Neural cell (in vitro differentiated cells): ENCODE measurements around the gene ELK4. TPM values are rescaled to one million over a fixed set of nuclear protein-coding genes. Genes with fewer than 3 reads are reported as not detected.

Experiments used
- H2AFZ ChIP-seq: fragments of 200-600, 300-800 bp; sonication (generic), shearing (Covaris generic); 2 replicates; pipeline ENCODE4 v1.6.0; 2014; ENCODE audit warnings: low read depth, mild to moderate bottlenecking, antibody characterized with exemption, low read length, moderate library complexity
- H3F3A ChIP-seq: fragments of 200-600 bp; shearing (Covaris generic); 2 replicates; pipeline ENCODE4 v1.6.1; 2016; ENCODE audit warnings: mild to moderate bottlenecking, moderate library complexity, mixed read lengths, antibody characterized with exemption, low read length; ENCODE audit not compliant: insufficient read depth, poor library complexity, severe bottlenecking
- H3K27ac ChIP-seq: fragments of 200-600, 300-800 bp; sonication (generic), shearing (Covaris generic); 2 replicates; pipeline ENCODE4 v1.5.1; 2014; ENCODE audit warnings: mild to moderate bottlenecking, low read length, moderate library complexity
- H3K27me3 ChIP-seq: fragments of 300-800, 200-600 bp; sonication (generic), shearing (Covaris generic); 2 replicates; pipeline ENCODE4 v1.6.0; 2014; ENCODE audit warnings: mild to moderate bottlenecking, low read depth, low read length, moderate library complexity; ENCODE audit not compliant: insufficient read depth
- H3K36me3 ChIP-seq: fragments of 300-800, 200-600 bp; sonication (generic), shearing (Covaris generic); 2 replicates; pipeline ENCODE4 v1.5.1; 2014; ENCODE audit warnings: mild to moderate bottlenecking, antibody characterized with exemption, low read length, moderate library complexity; ENCODE audit not compliant: insufficient read depth
- H3K4me2 ChIP-seq: fragments of 300-800, 200-600 bp; sonication (generic), shearing (Covaris generic); 2 replicates; pipeline ENCODE4 v1.6.0; 2014; ENCODE audit warnings: mild to moderate bottlenecking, low read length
- H3K4me3 ChIP-seq: fragments of 300-800, 200-600 bp; sonication (generic), shearing (Covaris generic); 2 replicates; pipeline ENCODE4 v1.5.1; 2014; ENCODE audit warnings: mild to moderate bottlenecking, low read length, moderate library complexity
- H3K79me2 ChIP-seq: fragments of 200-600 bp; shearing (Covaris generic); replicated peaks from 2 replicates; pipeline ENCODE4 v1.6.0; 2014; ENCODE audit warnings: mild to moderate bottlenecking, low read length, moderate library complexity; ENCODE audit not compliant: insufficient read depth
- H3K9ac ChIP-seq: fragments of 300-800, 200-600 bp; sonication (generic), shearing (Covaris generic); 2 replicates; pipeline ENCODE4 v1.6.1; 2016; ENCODE audit warnings: mild to moderate bottlenecking, low read length, mixed read lengths
- H3K9me2 ChIP-seq: fragments of 200-600 bp; shearing (Covaris generic); 2 replicates; pipeline ENCODE4 v1.6.1; 2016; ENCODE audit warnings: mild to moderate bottlenecking, low read length, mixed read lengths; ENCODE audit not compliant: insufficient read depth
- H3K9me3 ChIP-seq: fragments of 200-600, 300-800 bp; sonication (generic), shearing (Covaris generic); 2 replicates; pipeline ENCODE4 v1.6.1; 2016; ENCODE audit warnings: mild to moderate bottlenecking, mixed run types, low read length, moderate library complexity, mixed read lengths
- H4K20me1 ChIP-seq: fragments of 200-600 bp; shearing (Covaris generic); 2 replicates; pipeline ENCODE4 v1.6.1; 2016; ENCODE audit warnings: mild to moderate bottlenecking, mixed run types; ENCODE audit not compliant: insufficient read depth
- CTCF ChIP-seq: fragments of 450-650 bp; IDR thresholded peaks from 2 replicates; pipeline ENCODE4 v1.5.1; 2014; ENCODE audit warnings: antibody characterized with exemption, mild to moderate bottlenecking, moderate library complexity; ENCODE audit not compliant: poor library complexity, severe bottlenecking
- EP300 ChIP-seq: fragments of 450-650 bp; conservative IDR thresholded peaks from 2 replicates; pipeline ENCODE4 v1.6.1; 2014; ENCODE audit warnings: antibody characterized with exemption, mild to moderate bottlenecking, moderate library complexity; ENCODE audit not compliant: poor library complexity, severe bottlenecking
- EZH2 ChIP-seq: fragments of 200-600, 300-800 bp; shearing (Covaris generic), sonication (generic); IDR thresholded peaks from 2 replicates; pipeline ENCODE4 v1.6.1; 2014; ENCODE audit warnings: antibody characterized with exemption, low read length, borderline replicate concordance, mild to moderate bottlenecking; ENCODE audit not compliant: insufficient read depth, poor library complexity, severe bottlenecking
- MXI1 ChIP-seq: fragments of 450-650 bp; conservative IDR thresholded peaks from 2 replicates; pipeline ENCODE4 v1.6.1; 2014; ENCODE audit warnings: antibody characterized with exemption, mild to moderate bottlenecking; ENCODE audit not compliant: poor library complexity, severe bottlenecking
- POLR2AphosphoS5 ChIP-seq: IDR thresholded peaks from 2 replicates; pipeline ENCODE4 v1.6.1; 2012
- RAD21 ChIP-seq: fragments of 450-650 bp; conservative IDR thresholded peaks from 2 replicates; pipeline ENCODE4 v1.6.1; 2014; ENCODE audit warnings: antibody characterized with exemption, mild to moderate bottlenecking, moderate library complexity
- REST ChIP-seq: IDR thresholded peaks from 2 replicates; pipeline ENCODE4 v1.6.1; 2012; ENCODE audit warnings: borderline replicate concordance
- SMC3 ChIP-seq: fragments of 450-650 bp; conservative IDR thresholded peaks from 2 replicates; pipeline ENCODE4 v1.6.1; 2014; ENCODE audit warnings: antibody characterized with exemption, mild to moderate bottlenecking, moderate library complexity; ENCODE audit not compliant: poor library complexity
- TAF1 ChIP-seq: IDR thresholded peaks from 2 replicates; pipeline ENCODE4 v1.6.1; 2012; ENCODE audit warnings: low read depth
- polyA plus RNA-seq: library from polyadenylated mRNA; depleted of rRNA; stranded (reverse); fragments of >200 nt; gene quantifications from 2 replicates; pipeline ENCODE4 v1.2.3, GENCODE V29; 2014

The ELK4 gene
- polyA plus RNA-seq, 1 donor from 2014 or later = 10.0 TPM

GRCh38 chr1:205677167-205677566 is 45.4 kb upstream of the ELK4 start:
- Histone ChIP-seq H3K4me3 (no peak overlapping the region), H3F3A (no peaks in the 10 kb centered on the region), H3K9me2 (no peaks in the 10 kb centered on the region), H3K27ac (no peak overlapping the region), H3K9me3 (no peaks in the 10 kb centered on the region), H3K27me3 (peaks cover 7% of the 10 kb centered on the region), H3K36me3 (no peaks in the 10 kb centered on the region), H2AFZ (no peak overlapping the region), H3K79me2 (peaks cover 3% of the 10 kb centered on the region), H3K4me2 (no peak overlapping the region), H4K20me1 (no peaks in the 10 kb centered on the region), H3K9ac (no peak overlapping the region)
- TF ChIP-seq CTCF (no peak), SMC3 (no peak), REST (no peak), EP300 (no peak), POLR2AphosphoS5 (no peak)

GRCh38 chr1:205676597-205676996 is 44.8 kb upstream of the ELK4 start:
- no peak for TF ChIP-seq REST
- TF ChIP-seq EZH2 = no peak
- TF ChIP-seq RAD21 = no peak
- no peak for TF ChIP-seq EP300
- TF ChIP-seq MXI1 = no peak
- TF ChIP-seq POLR2AphosphoS5 = no peak
- no peak for TF ChIP-seq CTCF
- no peak for TF ChIP-seq SMC3
- TF ChIP-seq TAF1 = no peak
- Histone ChIP-seq H3K27me3 (peaks cover 7% of the 10 kb centered on the region), H3K9me2 (no peaks in the 10 kb centered on the region), H3K9me3 (no peaks in the 10 kb centered on the region), H3K9ac (no peak overlapping the region), H4K20me1 (no peaks in the 10 kb centered on the region), H3K36me3 (no peaks in the 10 kb centered on the region), H3K79me2 (peaks cover 3% of the 10 kb centered on the region), H3K4me3 (no peak overlapping the region), H3K27ac (no peak overlapping the region), H3F3A (no peaks in the 10 kb centered on the region), H3K4me2 (no peak overlapping the region), H2AFZ (no peak overlapping the region)
